HG03432 (cell line): ENCODE measurements around the gene EYA3.

Experiments
- ATAC-seq: cut with Tn5 transposase; IDR thresholded peaks from one replicate; pipeline ENCODE4 v1.9.1; 2021; ENCODE audit warnings: mild to moderate bottlenecking, moderate library complexity; ENCODE audit not compliant: unreplicated experiment

Gene EYA3

DNA sequence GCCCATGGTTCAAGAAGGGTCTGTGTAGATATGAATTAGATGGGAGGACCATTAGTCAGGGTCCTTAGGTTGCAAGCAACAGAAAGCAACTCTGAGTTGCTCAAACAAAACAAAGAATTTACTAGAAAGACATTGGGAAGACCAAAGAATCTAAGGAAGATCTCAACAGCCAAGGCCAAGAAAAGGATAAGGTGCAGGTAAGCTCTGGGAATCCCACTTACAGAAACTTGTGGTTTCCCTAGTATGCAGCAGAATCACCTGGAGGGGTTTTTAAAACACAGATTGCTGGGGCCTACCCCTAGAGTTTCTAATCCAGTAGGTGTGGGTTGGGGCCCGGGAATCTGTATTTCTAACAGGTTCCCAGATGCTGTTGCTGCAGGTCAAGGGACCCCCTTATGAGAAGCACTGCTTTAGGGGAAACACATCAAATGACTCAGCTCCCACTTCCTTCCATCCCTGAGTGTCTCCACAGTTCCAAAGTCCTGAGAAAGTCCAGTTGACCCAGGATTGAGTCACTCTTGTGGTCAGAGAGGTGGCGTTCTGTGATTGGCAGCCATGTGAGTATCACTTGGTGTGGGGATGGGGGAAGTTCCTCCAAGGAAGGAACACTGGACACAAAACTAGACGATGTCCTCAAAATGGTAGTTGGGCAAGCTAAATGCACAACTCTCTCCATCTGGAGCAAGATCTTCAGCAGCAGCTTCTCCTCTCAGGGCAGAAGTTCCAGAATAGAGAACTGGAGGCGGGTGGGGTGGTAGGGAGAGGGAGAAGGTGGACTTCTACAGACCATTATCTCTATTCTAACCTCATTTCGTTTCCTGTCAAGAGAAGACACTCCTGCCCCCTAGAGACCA is 24.2 kb upstream of the EYA3 start:
- ATAC-seq = no peak

DNA sequence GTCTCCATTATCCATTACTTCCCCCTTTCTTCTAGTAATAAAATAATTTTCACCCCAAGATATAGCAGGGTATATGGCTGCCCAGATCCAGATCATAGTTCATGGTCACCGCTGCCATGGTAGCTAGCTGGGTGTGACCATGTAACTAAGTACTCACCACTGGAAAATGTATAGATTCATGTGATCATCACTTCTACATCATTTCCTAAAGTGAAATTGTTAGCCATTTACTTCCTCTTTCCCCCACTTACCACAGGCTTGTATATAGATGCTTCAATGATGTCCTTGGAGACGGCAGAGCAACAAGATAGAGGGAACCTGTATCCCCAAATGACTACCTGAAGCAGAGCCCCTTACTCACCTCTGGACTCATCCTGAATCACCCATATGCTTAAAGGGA is 22.7 kb upstream of the EYA3 start:
- no peak for ATAC-seq

DNA sequence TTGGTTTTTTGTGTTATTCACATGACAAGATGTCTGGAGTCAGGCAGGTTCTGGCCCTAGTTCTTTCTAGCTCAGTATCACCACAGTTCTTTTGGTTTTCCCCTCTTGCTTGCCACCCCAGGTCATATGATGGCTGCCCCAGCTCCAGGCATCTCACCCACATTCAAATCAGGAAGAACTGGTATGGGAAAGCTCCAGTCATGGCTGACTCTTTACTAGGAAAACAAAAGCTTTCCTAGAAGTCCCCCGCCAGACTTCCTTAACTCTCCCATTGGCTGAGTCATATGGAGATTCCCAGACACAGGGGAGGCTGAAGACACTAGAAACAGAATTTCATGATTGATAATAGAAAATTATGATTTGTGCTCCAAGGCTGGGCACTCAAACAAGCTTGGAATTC is 22.1 kb upstream of the EYA3 start:
- no peak for ATAC-seq

DNA sequence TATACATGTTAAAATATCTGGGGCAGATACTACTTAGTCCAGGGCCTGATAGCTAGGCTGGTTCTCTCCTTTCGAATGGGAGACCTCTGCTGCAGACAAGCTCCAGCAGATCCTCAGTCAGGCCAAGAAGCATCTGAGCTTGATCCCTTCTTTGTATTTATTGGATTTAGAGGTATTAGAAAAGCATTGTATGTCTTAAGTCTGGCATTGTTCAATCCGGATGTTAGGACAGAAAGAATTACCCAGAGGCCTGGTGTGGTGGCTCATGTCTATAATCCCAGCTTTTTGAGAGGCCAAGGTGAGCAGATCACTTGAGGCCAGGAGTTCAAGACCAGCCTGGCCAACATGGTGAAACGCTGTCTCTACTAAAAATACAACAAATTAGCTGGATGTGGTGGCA is 21.2 kb upstream of the EYA3 start:
- ATAC-seq = no peak

DNA sequence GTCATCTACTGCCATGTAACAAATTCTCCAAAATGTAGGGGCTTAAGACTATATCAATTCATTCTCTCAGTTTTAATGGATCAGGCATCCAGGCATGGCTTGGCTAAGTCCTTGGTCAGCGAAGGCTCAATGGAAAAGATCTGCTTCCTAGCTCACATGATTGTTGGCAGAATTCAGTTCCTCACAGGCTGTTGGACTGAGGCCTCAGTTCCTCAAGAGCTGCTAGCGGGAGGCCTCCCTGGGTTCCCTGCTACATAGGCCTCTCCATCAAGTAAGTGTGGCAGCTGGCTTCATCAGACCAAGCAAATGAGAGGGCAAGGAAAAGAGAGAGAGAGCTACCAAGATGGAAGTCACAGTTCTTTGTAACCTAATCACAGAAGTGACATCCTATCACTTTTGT is 19.6 kb upstream of the EYA3 start:
- ATAC-seq = no peak

DNA sequence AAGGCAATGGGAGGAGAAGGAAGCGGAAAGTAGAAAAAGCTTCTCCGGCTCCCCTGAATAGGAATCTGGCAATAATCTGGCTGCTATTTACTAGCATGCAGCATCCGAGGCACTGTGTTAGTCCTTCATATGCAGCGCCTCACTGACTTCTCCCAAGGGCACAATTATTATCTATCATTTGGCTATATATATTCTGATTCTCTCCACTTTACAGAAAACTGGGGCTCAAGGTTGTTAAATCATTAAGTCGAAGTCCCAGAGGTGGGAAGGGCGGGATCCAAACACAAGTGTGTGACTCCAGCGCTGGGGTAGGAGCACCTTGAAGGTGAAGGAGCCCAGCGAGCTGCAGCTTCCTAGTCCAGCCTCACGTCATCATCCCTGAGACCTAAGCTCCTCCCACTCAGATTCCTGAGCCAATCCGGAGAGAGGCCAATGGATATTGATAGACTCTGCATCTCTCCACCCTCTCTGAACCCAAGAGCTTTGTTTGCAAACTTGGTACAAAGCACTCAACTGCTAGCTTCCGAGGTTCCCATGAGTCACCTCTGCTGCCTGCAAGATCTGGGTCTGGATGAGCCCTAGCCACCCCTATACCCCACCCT is 16.6 kb upstream of the EYA3 start:
- no peak for ATAC-seq

DNA sequence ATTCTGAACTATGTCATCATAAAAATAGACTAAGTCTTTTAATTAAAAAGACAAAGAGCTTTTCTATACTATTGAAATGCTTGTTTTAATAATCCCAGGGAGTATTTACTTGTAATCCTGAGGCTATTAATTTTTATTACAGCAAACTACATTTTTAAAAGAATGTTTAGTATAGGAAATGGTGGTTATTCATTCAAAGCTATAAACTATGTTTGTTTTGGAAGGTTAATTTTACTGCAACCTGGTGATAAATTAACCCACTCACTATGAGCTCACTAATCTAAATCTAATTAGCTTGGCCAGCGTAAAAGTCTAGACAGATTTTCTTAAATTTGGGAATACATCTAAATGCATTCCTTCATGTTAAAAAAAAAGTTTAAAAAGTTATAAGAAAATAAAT is 13.8 kb upstream of the EYA3 start:
- ATAC-seq = no peak

DNA sequence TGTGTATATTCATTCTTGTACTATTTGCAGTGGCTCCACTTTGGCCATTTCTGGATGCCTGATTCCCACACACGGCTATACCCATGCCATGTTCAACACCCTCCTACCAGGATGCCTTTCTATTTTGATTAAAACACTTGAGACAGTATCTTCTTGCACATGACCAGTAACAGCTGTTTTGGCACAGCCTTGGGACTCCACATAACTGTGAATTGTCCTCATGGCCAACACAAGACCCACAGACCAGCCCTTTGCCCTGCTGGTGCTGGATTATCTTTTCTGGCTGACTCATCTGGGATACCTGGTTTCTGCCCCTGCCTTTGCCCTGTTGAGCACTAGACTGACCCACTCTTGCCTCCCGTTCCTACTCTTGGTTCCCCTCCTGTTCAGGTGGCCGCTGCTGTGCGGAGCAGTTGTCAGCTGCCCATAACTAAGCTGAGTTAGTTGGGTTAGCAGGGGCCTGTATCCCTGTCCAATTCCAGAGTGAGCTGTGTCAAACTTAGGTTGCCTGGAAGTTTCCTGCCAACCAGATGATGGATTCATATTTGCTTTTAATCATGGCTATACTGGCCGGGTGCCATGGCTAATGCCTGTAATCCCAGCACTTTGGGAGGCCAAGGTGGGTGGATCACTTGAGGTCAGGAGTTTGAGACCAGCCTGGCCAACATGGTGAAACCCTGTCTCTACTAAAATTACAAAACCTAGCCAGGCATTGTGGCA is 10.8 kb upstream of the EYA3 start:
- ATAC-seq = no peak

DNA sequence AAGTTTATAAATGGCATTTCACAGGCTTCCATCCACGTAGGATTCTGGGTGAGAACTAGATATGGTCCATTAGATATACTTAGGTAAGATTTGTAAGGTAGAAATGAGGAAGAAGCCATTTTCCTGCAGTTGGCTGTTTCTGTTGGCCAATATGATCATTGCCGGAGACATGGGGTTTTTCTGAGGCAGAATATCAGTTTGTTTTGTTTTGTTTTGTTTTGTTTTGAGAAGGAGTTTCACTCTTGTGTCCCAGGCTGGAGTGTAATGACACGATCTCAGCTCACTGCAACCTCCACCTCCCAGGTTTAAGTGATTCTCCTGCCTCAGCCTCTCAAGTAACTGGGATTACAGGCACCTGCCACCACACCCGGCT is 8.7 kb upstream of the EYA3 start:
- no peak for ATAC-seq

DNA sequence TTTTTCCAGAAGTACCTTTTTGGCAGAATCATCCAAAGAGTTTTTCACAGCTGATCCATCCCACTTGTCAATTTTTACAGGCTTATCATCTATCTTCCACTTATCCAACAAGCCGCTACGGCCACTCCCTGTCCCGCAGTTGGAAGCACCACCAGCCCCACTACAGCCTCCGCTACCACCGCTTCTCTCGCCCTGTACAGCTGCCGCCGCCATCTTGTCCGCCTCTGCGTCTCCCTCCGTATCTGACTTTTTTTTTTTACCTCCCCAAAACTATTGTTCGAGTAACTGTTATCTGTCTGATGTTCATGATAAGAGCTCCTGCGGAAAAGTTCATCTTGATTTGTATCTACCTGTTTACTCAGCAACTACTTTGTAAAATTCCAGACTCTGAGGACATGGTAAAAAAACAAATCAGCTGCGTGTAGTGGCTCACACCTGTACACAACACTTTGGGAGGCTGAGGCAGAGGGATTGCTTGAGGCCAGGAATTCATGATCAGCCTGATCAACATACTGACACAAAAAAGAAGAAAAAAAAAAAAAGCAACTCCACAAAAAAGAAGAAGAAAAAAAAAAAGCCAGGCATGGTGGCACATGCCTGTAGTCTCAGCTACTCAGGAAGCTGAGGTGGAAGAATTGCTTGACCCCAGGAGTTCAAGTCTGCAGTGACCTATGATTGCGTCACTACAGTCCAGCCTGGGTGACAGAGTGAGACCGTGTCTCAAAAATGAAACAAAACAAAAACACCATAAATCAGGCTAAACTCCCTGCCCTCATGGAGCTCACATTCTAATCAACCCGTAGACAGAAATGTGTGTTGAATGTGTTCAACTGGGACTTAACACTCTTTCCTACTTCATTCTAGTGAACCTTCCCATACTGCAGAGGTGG is 8.0 kb upstream of the EYA3 start:
- no peak for ATAC-seq

DNA sequence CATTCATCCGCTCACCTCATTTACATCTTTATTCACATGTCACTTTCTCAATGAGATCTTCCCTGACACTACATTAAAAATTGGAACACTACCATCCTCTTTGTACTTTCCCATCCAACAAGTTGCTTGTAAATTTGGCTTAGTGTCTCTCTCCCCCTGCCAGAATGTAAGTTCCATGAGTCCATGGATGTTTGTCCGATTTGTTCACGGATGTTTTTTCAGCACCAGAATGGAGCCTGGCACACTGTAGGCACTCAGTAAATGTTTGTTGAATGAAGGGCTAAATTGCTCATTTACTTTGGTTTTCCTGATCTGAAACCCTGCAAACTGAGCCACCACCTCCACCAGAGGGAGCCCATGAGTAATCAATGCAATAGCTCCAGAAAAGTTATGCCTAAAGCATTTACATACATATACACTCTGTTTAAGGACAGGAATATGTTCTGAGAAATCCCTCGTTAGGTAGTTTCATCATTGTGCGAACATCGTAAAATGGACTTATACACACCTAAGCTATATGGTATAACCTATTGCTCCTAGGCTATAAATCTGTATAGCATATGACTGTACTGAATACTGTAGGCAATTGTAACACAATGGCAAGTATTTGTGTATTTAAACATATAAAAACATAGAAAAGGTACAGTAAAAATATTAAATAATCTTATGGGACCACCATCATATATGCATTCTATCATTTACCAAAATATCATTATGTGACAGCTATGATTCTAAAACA is 2.8 kb upstream of the EYA3 start:
- ATAC-seq = no peak

DNA sequence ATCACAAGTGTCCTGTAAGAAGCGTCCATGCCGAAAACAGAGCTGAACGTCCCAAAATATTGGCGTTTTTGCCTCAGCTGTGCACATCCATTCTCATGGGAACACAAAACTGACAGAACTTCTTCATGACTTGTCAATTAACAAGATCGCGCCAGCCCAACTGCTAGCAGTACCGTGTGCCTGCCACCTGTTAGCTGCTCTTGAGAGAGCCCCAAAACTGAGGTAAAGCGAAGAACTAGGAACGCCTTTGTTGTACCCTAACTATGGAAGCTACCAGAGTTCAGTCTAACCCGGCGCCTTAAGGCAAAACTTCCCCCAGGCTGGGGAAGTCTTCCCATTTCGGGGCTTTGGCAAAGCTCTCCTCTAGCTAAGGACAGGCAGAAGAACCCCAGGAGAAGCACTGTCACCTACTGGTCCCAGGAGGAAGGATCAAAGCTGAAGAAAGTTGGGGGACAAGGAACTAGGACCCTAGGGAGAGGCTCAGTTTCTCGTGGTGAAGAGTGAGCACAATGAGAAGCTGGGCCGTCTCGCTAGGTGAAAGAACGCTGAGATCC is 719 bp downstream of the EYA3 start:
- peak; percentile 10 for ATAC-seq

DNA sequence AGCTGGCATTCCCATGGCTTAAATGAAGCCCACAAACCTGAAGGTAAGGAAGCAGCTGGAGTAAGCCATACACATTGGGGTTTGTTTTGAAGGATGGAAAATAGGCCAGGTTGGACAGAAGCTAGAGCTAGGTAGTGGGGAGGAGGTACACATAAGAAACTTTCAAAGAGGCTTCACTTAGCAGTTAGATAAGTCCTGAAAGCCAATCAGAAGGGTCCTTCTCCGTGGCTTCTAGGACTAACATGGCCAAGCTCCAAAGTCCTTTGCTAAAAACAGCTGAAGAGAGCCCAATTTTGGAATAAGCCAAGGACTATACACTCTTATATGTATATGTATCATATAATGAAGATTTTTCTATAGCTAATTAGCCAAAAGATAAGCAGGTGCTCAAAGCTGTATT is 1.8 kb downstream of the EYA3 start:
- ATAC-seq = no peak

DNA sequence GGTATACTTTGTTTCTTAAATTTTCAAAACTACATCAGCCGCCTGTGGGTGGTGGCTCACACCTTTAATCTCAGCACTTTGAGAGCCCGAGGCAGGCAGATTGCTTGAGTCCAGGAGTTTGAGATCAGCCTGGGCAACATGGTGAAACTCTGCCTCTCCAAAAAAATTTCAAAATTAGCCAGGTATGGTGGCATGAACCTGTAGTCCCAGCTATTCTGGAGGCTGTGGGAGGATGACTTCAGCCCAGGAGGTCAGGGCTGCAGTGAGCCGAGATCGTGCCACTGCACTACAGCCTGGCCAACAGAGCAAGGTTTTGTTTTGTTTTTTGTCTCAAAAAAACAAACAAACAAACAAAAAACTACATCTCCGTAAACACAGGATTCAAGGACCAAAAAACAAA is 3.3 kb downstream of the EYA3 start:
- ATAC-seq = no peak

DNA sequence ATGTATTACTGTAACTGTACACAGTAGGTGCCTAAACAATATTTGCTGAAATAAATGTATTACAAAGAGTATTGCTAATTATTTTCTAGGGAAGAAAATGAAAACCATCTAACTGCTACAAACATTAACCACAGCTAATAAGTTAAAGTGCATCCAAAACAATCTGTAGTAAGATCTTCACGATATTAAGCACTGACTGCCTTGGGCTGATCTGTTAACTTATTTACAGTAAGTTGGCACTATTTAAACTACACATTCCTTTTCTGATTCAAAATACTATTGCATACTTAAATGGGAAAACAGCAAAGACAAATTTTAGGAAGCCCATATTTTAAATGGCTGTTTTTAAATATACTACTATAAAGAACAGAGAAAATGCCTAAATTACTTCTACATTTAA is 4.5 kb downstream of the EYA3 start:
- no peak for ATAC-seq

DNA sequence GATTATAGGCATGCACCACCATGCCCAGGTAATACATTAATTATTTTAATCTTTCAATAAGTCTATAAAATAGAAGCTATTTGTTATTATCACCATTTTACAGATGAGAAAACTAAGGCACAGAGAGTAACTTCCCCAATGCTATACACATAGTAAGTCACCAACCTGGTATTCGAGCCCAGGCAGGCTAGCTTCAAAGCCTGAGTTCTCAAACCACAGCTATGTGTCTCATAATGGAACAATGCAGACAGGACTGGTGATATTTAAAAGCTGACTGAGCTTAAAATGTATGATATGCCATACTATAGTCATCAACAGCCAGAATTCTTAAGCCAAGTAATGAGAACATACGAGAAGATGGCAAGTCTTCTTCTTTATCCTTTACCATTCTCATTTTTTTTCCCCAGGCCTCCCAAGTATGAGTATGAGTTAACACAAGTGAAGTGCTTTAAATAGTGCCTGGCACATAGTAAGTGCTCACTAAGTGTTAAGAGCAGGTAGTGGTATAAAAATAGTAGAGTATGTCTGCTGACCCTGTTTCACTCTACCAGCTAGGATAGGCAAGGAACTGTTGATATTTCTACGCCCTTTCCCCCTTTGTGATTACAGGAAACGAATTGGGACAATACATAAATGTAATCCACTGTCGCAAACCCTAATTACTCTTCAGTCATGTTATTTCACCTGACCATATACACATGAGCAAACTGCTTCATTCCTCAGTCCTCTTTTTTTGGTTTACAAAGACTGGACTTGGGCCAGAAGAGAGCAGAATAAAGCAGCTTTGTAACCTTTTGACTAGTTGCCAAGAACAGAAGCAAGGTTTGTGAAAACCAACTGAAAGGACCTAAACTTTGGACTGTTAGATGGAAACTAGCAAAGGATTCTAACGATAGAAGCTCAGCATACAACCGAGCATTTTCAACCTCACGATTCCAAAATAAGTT is 9.5 kb downstream of the EYA3 start:
- ATAC-seq = no peak

DNA sequence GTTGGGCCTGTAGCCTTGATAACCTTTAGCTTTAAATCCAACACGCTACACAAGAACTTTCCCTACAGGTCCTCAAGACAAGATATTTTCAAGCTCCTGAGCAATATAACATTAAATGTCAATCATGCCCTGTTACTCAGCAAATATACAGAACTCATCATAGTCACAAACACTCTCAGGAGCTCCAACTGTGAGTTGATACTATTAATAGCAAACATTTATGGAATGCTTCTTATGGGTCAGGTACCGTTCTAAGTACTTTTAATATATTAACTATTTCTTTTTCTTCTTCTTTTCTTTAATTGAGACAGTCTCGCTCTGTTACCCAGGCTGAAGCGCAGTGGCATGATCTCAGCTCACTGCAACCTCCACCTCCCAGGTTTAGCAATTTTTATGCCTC is 10.1 kb downstream of the EYA3 start:
- no peak for ATAC-seq

DNA sequence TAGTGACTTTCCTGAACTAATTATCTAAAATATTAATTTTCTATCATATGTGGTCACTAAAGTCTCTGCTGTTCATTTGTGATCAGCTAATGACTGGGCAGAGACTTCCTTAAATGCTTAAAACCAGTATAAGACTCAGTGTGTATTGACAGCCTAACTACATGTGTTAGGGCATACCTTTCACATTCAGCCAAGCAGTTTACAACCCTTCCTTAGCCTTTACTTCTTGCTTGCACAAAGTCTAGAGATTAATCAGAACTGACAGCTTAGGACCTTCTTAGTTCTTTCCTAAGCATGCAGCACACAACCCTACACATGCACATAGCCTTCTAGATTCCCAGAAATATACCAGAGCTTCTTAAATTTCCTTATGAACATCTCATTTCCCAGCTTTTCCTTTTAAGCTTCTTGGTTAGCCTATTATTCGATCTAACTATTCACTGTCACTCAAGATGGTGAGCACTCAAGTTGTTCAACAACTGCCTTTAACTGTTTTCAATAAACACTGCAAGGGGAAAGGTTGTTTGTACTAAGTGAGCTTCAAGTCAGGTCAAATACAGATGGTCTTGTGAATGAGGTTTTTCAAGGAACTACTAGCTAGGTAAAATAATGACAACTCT is 13.4 kb downstream of the EYA3 start:
- ATAC-seq = no peak

DNA sequence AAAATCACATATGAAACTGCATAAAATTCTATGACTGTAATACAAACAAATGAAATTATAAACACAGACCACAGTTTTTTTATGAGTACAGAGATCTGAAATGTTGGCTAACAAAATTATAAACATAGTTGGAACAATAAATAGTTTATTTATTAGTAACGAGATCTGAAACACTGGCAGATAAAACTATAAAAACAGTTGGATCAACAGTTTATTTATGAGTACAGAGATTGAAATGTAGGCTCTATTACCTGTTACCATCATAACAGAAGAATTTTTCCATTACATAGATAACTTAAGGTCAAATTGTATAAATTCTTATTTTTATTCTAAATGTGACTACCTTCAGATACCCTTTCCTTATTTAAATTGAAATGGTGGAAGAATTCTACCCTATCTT is 14.5 kb downstream of the EYA3 start:
- no peak for ATAC-seq
